GM21576 (cell line): ENCODE data around the gene TATDN2.

Experiments
- ATAC-seq: cut with Tn5 transposase; IDR thresholded peaks from one replicate; pipeline ENCODE4 v1.9.1; 2021; ENCODE audit warnings: mild to moderate bottlenecking, moderate library complexity; ENCODE audit not compliant: unreplicated experiment

Gene TATDN2

GRCh38 chr3:10315771-10316344, 67.6 kb downstream of the TATDN2 start:
- no peak for ATAC-seq

GRCh38 chr3:10317311-10317960, 69.2 kb downstream of the TATDN2 start:
- ATAC-seq: no peak

GRCh38 chr3:10317961-10318350, 69.7 kb downstream of the TATDN2 start:
- no peak for ATAC-seq

- no peak for ATAC-seq
These were observed 71.0 kb downstream of the TATDN2 start for GRCh38 chr3:10319251-10319650.

- no peak for ATAC-seq
These were observed 71.5 kb downstream of the TATDN2 start for GRCh38 chr3:10319804-10320203.

GRCh38 chr3:10320320-10320677, 72.0 kb downstream of the TATDN2 start:
- no peak for ATAC-seq

GRCh38 chr3:10321630-10322351, 73.5 kb downstream of the TATDN2 start:
- ATAC-seq: no peak

- peak; percentile 31 for ATAC-seq
These were observed 74.1 kb downstream of the TATDN2 start for GRCh38 chr3:10322352-10322710.

- ATAC-seq: no peak
These were observed 79.3 kb downstream of the TATDN2 start for GRCh38 chr3:10327592-10327991.

GRCh38 chr3:10328460-10329071, 80.3 kb downstream of the TATDN2 start:
- ATAC-seq: no peak

- no peak for ATAC-seq
These were observed 81.3 kb downstream of the TATDN2 start for GRCh38 chr3:10329495-10330015.

- ATAC-seq: no peak
These were observed 82.1 kb downstream of the TATDN2 start for GRCh38 chr3:10330319-10330718.
